Activated B cell treated with CpG ODN at 0.5 μM for 24 hours (primary cell): ENCODE results near the gene OVCA2. TPM values are rescaled to one million over a fixed set of nuclear protein-coding genes. Genes with fewer than 3 reads are reported as not detected.

ENCODE experiments used
- ATAC-seq: fragments of 200-7000 bp; cut with Tn5 transposase; one replicate; pipeline ENCODE4 v1.10.0; 2021; ENCODE audit warnings: low read depth, mild to moderate bottlenecking, moderate library complexity
- CTCF ChIA-PET: fragments of 350-600 bp; sonication (Branson Sonifier 250); formaldehyde crosslinking; loops from one replicate; lab custom pipeline; 2021; ENCODE audit warnings: antibody characterized with exemption; lab: Charles Lee
- POLR2A ChIA-PET: fragments of 350-600 bp; sonication (Branson Sonifier 250); formaldehyde crosslinking; loops from one replicate; lab custom pipeline; 2021; ENCODE audit warnings: antibody characterized with exemption; lab: Charles Lee
- DNase-seq: peaks from one replicate; pipeline ENCODE4 v3.0.0; 2022
- H3K27ac Mint-ChIP-seq: one replicate; pipeline ENCODE4 v1.8.0; 2020; ENCODE audit warnings: mixed read lengths
- H3K27me3 Mint-ChIP-seq: one replicate; pipeline ENCODE4 v1.8.0; 2021; ENCODE audit warnings: mixed read lengths
- H3K36me3 Mint-ChIP-seq: one replicate; pipeline ENCODE4 v1.8.0; 2021; ENCODE audit warnings: low read depth, mixed read lengths
- H3K4me1 Mint-ChIP-seq: one replicate; pipeline ENCODE4 v1.8.0; 2021; ENCODE audit warnings: mixed read lengths
- H3K4me3 Mint-ChIP-seq: one replicate; pipeline ENCODE4 v1.8.0; 2020; ENCODE audit warnings: mild to moderate bottlenecking, mixed read lengths
- H3K9me3 Mint-ChIP-seq: one replicate; pipeline ENCODE4 v1.8.0; 2020; ENCODE audit warnings: mixed read lengths
- CTCF ChIP-seq: fragments of 200-600 bp; IDR thresholded peaks from one replicate; pipeline ENCODE4 v1.8.0; 2022; ENCODE audit warnings: antibody characterized with exemption, mild to moderate bottlenecking
- intact Hi-C: fragments of 100-400 bp; cut with micrococcal nuclease; formaldehyde crosslinking; loops from one replicate; pipeline ENCODE4 v1.15.1; 2024
- total RNA-seq: library from RNA; stranded (reverse); gene quantifications from 2 replicates; pipeline ENCODE4 v1.2.3, GENCODE V29; 2022

Gene OVCA2
- total RNA-seq, 1 donor from 2014 or later = 29.4 TPM

GRCh38 chr17:2090804-2091534 lies 49.1 kb downstream of the OVCA2 start:
- H3K27me3 Mint-ChIP-seq = no peaks in the 10 kb centered on the region
- CTCF ChIA-PET = interaction anchor here (1.4 to 7.3 kb wide), 3 partner anchors 34 to 154 kb away, joined by 4 to 98 read pairs (median 11); partner anchors contain the start of gene HIC1
- POLR2A ChIA-PET = interaction anchor here (0.7 to 16.3 kb wide), 9 partner anchors 10 to 149 kb away, joined by 3 to 449 read pairs (median 7); partner anchors contain the start of gene HIC1
- ATAC-seq (no peak), DNase-seq (no peak)
- peak overlapping the region; percentile 74 for H3K27ac Mint-ChIP-seq
- H3K4me1 Mint-ChIP-seq = peaks cover 59% of the 10 kb centered on the region
- H3K4me3 Mint-ChIP-seq = peak overlapping the region; percentile 91
- H3K36me3 Mint-ChIP-seq = peaks cover 8% of the 10 kb centered on the region
- no peaks in the 10 kb centered on the region for H3K9me3 Mint-ChIP-seq
- TF ChIP-seq CTCF = no peak
- intact Hi-C loops = no loop called here

GRCh38 chr17:2092253-2092652 lies 50.4 kb downstream of the OVCA2 start:
- intact Hi-C loops = no loop called here
- POLR2A ChIA-PET = interaction anchor here (16.3 kb wide), 1 partner anchor 26 kb away, joined by 449 read pairs; the partner anchor contains the start of gene HIC1
- peaks cover 46% of the 10 kb centered on the region for H3K4me1 Mint-ChIP-seq

More at GRCh38 chr17:2092253-2092652, 50.4 kb downstream of the OVCA2 start:
- DNase-seq = no peak
- H3K4me3 Mint-ChIP-seq = no peak overlapping the region
- no peaks in the 10 kb centered on the region for H3K27me3 Mint-ChIP-seq
- no peak for ATAC-seq
- H3K9me3 Mint-ChIP-seq = no peaks in the 10 kb centered on the region
- CTCF ChIA-PET = interaction anchor here (1.4 to 7.3 kb wide), 2 partner anchors 12 to 36 kb away, joined by 5 to 98 read pairs; partner anchors contain the start of gene HIC1
- no peak for TF ChIP-seq CTCF
- peaks cover 8% of the 10 kb centered on the region for H3K36me3 Mint-ChIP-seq
- peak overlapping the region; percentile 9 for H3K27ac Mint-ChIP-seq

Other genes starting within 250 kb of the OVCA2 start
- 19.9 and 21.8 TPM in 2 replicates for gene SMYD4, start 212.1 kb upstream of the OVCA2 start, total RNA-seq
- 99.8 and 109 TPM in 2 replicates for gene RPA1, start 212.0 kb upstream of the OVCA2 start, total RNA-seq
- not detected in 2 replicates for gene RTN4RL1, start 16.7 kb upstream of the OVCA2 start, total RNA-seq
- gene DPH1, start 11.9 kb upstream of the OVCA2 start, total RNA-seq = 49.3 and 63.4 TPM in 2 replicates
- 8.3 and 9.3 TPM in 2 replicates for gene HIC1, start 13.1 kb downstream of the OVCA2 start, total RNA-seq